CD14-positive monocyte (primary cell): ENCODE data around the gene APOA1. TPM values are rescaled to one million over a fixed set of nuclear protein-coding genes. Genes with fewer than 3 reads are reported as not detected.

Source experiments
- DNase-seq, 3 donors: peaks; one replicate each; pipeline ENCODE4 v3.0.0-alpha.2; 2011 to 2022
- H2AFZ ChIP-seq: 2 replicates; pipeline ENCODE4 v1.6.0; 2012; ENCODE audit warnings: mild to moderate bottlenecking, low read depth, low read length, inconsistent platforms; ENCODE audit not compliant: insufficient read depth, poor library complexity, severe bottlenecking
- H3K27ac ChIP-seq, 2 donors: 1 replicate in 1 of 2; 2 replicates in 1 of 2; pipeline ENCODE4 v1.5.1; 2012 to 2013; ENCODE audit warnings: low read length in 2 of 2, control low read depth in 1 of 2, inconsistent platforms in 1 of 2, low read depth in 1 of 2, mild to moderate bottlenecking in 1 of 2
- H3K27me3 ChIP-seq, 2 donors: one replicate each; pipeline versions ENCODE4 v1.6.0 to v1.6.1; 2011 to 2013; ENCODE audit warnings: low read length in 2 of 2; ENCODE audit not compliant: control insufficient read depth in 2 of 2, insufficient read depth in 2 of 2
- H3K36me3 ChIP-seq, 2 donors: replicated peaks in 1 of 2; 1 replicate in 1 of 2; 2 replicates in 1 of 2; pipeline versions ENCODE4 v1.5.1 to v1.6.1; 2012 to 2013; ENCODE audit warnings: low read length in 2 of 2, control low read depth in 1 of 2, inconsistent platforms in 1 of 2, mild to moderate bottlenecking in 1 of 2; ENCODE audit not compliant: insufficient read depth in 2 of 2, control insufficient read depth in 1 of 2
- H3K4me1 ChIP-seq, 2 donors: 1 replicate in 1 of 2; 2 replicates in 1 of 2; pipeline versions ENCODE4 v1.5.1 to v1.6.1; 2012 to 2013; ENCODE audit warnings: low read length in 2 of 2, control low read depth in 1 of 2, inconsistent platforms in 1 of 2, mild to moderate bottlenecking in 1 of 2, moderate library complexity in 1 of 2; ENCODE audit not compliant: insufficient read depth in 2 of 2, control insufficient read depth in 1 of 2
- H3K4me2 ChIP-seq: replicated peaks from 2 replicates; pipeline ENCODE3; 2012; ENCODE audit warnings: low read length, moderate library complexity, mild to moderate bottlenecking; ENCODE audit not compliant: poor library complexity, severe bottlenecking; ENCODE audit errors: extremely low read depth
- H3K4me3 ChIP-seq, 3 experiments: fragments of 200-600 bp in 1 of 3; sonication (generic) in 1 of 3; replicated peaks in 1 of 3; 1 replicate in 2 of 3; 2 replicates in 1 of 3; pipeline ENCODE4 v1.5.1; 2011 to 2013; ENCODE audit warnings: low read length in 3 of 3, mild to moderate bottlenecking in 3 of 3, control low read depth in 2 of 3, low read depth in 2 of 3, inconsistent platforms in 1 of 3, moderate library complexity in 1 of 3
- H3K79me2 ChIP-seq: 2 replicates; pipeline ENCODE4 v1.6.0; 2012; ENCODE audit warnings: mild to moderate bottlenecking, control low read depth, inconsistent platforms, low read length, moderate library complexity; ENCODE audit not compliant: insufficient read depth
- H3K9ac ChIP-seq: 2 replicates; pipeline ENCODE4 v1.6.0; 2017; ENCODE audit warnings: low read length, mild to moderate bottlenecking; ENCODE audit not compliant: insufficient read depth, poor library complexity, severe bottlenecking
- H3K9me3 ChIP-seq, 2 donors: replicated peaks in 1 of 2; 1 replicate in 1 of 2; 2 replicates in 1 of 2; pipeline versions ENCODE4 v1.5.1 to v1.6.1; 2012 to 2013; ENCODE audit warnings: low read length in 2 of 2, control low read depth in 1 of 2; ENCODE audit not compliant: control insufficient read depth in 1 of 2, insufficient read depth in 1 of 2
- H4K20me1 ChIP-seq: 2 replicates; pipeline ENCODE4 v1.6.0; 2012; ENCODE audit warnings: mild to moderate bottlenecking, low read length, control low read depth, moderate library complexity; ENCODE audit not compliant: insufficient read depth
- H3K27ac Mint-ChIP-seq, 7 donors: one replicate each; pipeline ENCODE4 v1.8.0; 2020; ENCODE audit warnings: mild to moderate bottlenecking in 7 of 7, mixed read lengths in 7 of 7, moderate library complexity in 6 of 7, inconsistent platforms in 2 of 7
- H3K27me3 Mint-ChIP-seq, 3 donors: one replicate each; pipeline ENCODE4 v1.8.0; 2021 to 2022; ENCODE audit warnings: low read depth in 3 of 3, mild to moderate bottlenecking in 3 of 3, mixed read lengths in 3 of 3, moderate library complexity in 3 of 3, inconsistent platforms in 1 of 3
- H3K36me3 Mint-ChIP-seq, 2 donors: one replicate each; pipeline ENCODE4 v1.8.0; 2020; ENCODE audit warnings: mixed read lengths in 2 of 2, inconsistent platforms in 1 of 2, mild to moderate bottlenecking in 1 of 2
- H3K4me1 Mint-ChIP-seq: one replicate; pipeline ENCODE4 v1.8.0; 2020; ENCODE audit warnings: mild to moderate bottlenecking, mixed read lengths
- H3K4me3 Mint-ChIP-seq, 2 donors: one replicate each; pipeline ENCODE4 v1.8.0; 2020; ENCODE audit warnings: mild to moderate bottlenecking in 2 of 2, mixed read lengths in 2 of 2, moderate library complexity in 1 of 2
- H3K9me3 Mint-ChIP-seq, 7 donors: one replicate each; pipeline ENCODE4 v1.8.0; 2020 to 2022; ENCODE audit warnings: mixed read lengths in 7 of 7, mild to moderate bottlenecking in 6 of 7, moderate library complexity in 6 of 7, inconsistent platforms in 2 of 7
- CTCF ChIP-seq: fragments of 200-600 bp; IDR thresholded peaks from one replicate; pipeline ENCODE4 v1.8.0; 2022; ENCODE audit warnings: antibody characterized with exemption, mild to moderate bottlenecking
- WGBS: methylation state at CpG from one replicate; pipeline ENCODE4 v1.1.5; 2013; ENCODE audit warnings: missing lambda C conversion rate; ENCODE audit not compliant: insufficient coverage; 5-methylcytosine and 5-hydroxymethylcytosine counted together
- intact Hi-C, 2 donors: fragments of 100-400 bp; cut with micrococcal nuclease; formaldehyde crosslinking; loops; one replicate each; pipeline versions ENCODE4 v1.15.0 to v1.15.1; 2023
- polyA plus RNA-seq, 3 donors: library from polyadenylated mRNA; depleted of rRNA in 1 of 3; unstranded in 2 of 3; stranded (reverse) in 1 of 3; fragments of 300-500 nt in 2 of 3; fragments of >200 nt in 1 of 3; fragmentation: Illumina TruSeq in 2 of 3; gene quantifications; 1 replicate in 2 of 3; 2 replicates in 1 of 3; pipeline ENCODE4 v1.2.3, GENCODE V29; 2012 to 2021

The APOA1 gene
- polyA plus RNA-seq, 3 donors, result 0.29 TPM; not detected in 2

- Mint-ChIP-seq H3K4me1 (peaks cover 5% of the 10 kb centered on the region), H3K27me3 (no peaks in the 10 kb centered on the region), H3K4me3 (no peak overlapping the region), H3K9me3 (no peaks in the 10 kb centered on the region), H3K36me3 (peaks cover 45 to 52% of the 10 kb centered on the region in 2 donors), H3K27ac (peak overlapping the region in 5 of 7 donors; percentile 2 to 66 (median 32))
- Histone ChIP-seq H4K20me1 (peaks cover 41% of the 10 kb centered on the region), H3K4me2 (no peak overlapping the region), H3K27ac (peak overlapping the region in 1 of 2 donors; percentile 24), H3K9ac (no peak overlapping the region), H3K36me3 (peaks cover 30 to 65% of the 10 kb centered on the region in 2 donors), H3K4me1 (no peaks in the 10 kb centered on the region), H2AFZ (no peak overlapping the region), H3K9me3 (no peaks in the 10 kb centered on the region), H3K79me2 (no peaks in the 10 kb centered on the region), H3K4me3 (no peak overlapping the region), H3K27me3 (no peaks in the 10 kb centered on the region)
- 25% methylated on average over 2 of the region's 5 CpGs for WGBS
- intact Hi-C loops, result loop anchor here (1.0 to 10.0 kb wide), 3 partner anchors 226 to 345 kb away; no protein-coding TSS in a partner anchor
- peak; percentile 68 for TF ChIP-seq CTCF
- DNase-seq, result peak; percentile 39 to 70 (median 60)
Observed at GRCh38 chr11:116879800-116880625, 42.6 kb upstream of the APOA1 start.

- Mint-ChIP-seq H3K9me3 (no peaks in the 10 kb centered on the region), H3K27ac (peak overlapping the region in 2 of 7 donors; percentile 21 to 25), H3K27me3 (no peaks in the 10 kb centered on the region), H3K36me3 (peaks cover 67% of the 10 kb centered on the region in 2 donors), H3K4me3 (no peak overlapping the region), H3K4me1 (peaks cover 7% of the 10 kb centered on the region)
- H3K4me1 ChIP-seq, result no peaks in the 10 kb centered on the region
- no peak for TF ChIP-seq CTCF
- H3K9me3 ChIP-seq, result no peaks in the 10 kb centered on the region
- H3K36me3 ChIP-seq, result peaks cover 61 to 75% of the 10 kb centered on the region in 2 donors
- DNase-seq, result no peak
- H3K27ac ChIP-seq, result peak overlapping the region in 1 of 2 donors; percentile 3
- H3K79me2 ChIP-seq, result no peaks in the 10 kb centered on the region
- no peak overlapping the region for H3K4me2 ChIP-seq
- H2AFZ ChIP-seq, result no peak overlapping the region
- no peak overlapping the region for H3K9ac ChIP-seq
- H4K20me1 ChIP-seq, result peaks cover 37% of the 10 kb centered on the region
- H3K27me3 ChIP-seq, result no peaks in the 10 kb centered on the region
- intact Hi-C loops, result loop anchor here in 1 of 2 donors (10.0 kb wide), 1 partner anchor 348 kb away; no protein-coding TSS in a partner anchor
- WGBS, result 88% methylated on average over 5 of the region's 8 CpGs
- no peak overlapping the region for H3K4me3 ChIP-seq
Observed at GRCh38 chr11:116876656-116877055, 39.2 kb upstream of the APOA1 start.
